Activated CD8-positive, alpha-beta T cell treated with anti-CD3 and anti-CD28 coated beads for 36 hours (primary cell): Measurements from ENCODE around the gene FARP1. TPM values are rescaled to one million over a fixed set of nuclear protein-coding genes. Genes with fewer than 3 reads are reported as not detected.

Experiments used
- ATAC-seq: fragments of 200-7000 bp; cut with Tn5 transposase; one replicate; pipeline ENCODE4 v1.10.0; 2021; ENCODE audit warnings: mild to moderate bottlenecking, moderate library complexity
- CTCF ChIA-PET: fragments of 350-600 bp; sonication (Branson Sonifier 250); formaldehyde crosslinking; loops from one replicate; lab custom pipeline; 2021; ENCODE audit warnings: antibody characterized with exemption; lab: Charles Lee
- POLR2A ChIA-PET: fragments of 350-600 bp; sonication (Branson Sonifier 250); formaldehyde crosslinking; loops from one replicate; lab custom pipeline; 2021; ENCODE audit warnings: antibody characterized with exemption; lab: Charles Lee
- DNase-seq: peaks from one replicate; pipeline ENCODE4 v3.0.0-alpha.2; 2020
- H3K27ac Mint-ChIP-seq: one replicate; pipeline ENCODE4 v1.8.0; 2021; ENCODE audit warnings: mild to moderate bottlenecking, mixed read lengths
- H3K27me3 Mint-ChIP-seq: one replicate; pipeline ENCODE4 v1.8.0; 2021; ENCODE audit warnings: mixed read lengths
- H3K36me3 Mint-ChIP-seq: one replicate; pipeline ENCODE4 v1.8.0; 2021; ENCODE audit warnings: low read depth, mixed read lengths
- H3K4me1 Mint-ChIP-seq: one replicate; pipeline ENCODE4 v1.8.0; 2021; ENCODE audit warnings: low read depth, mixed read lengths
- H3K4me3 Mint-ChIP-seq: one replicate; pipeline ENCODE4 v1.8.0; 2021; ENCODE audit warnings: mild to moderate bottlenecking, moderate library complexity, mixed read lengths
- H3K9me3 Mint-ChIP-seq: one replicate; pipeline ENCODE4 v1.8.0; 2021; ENCODE audit warnings: mixed read lengths
- CTCF ChIP-seq: fragments of 200-600 bp; IDR thresholded peaks from one replicate; pipeline ENCODE4 v1.8.0; 2022; ENCODE audit warnings: antibody characterized with exemption, mild to moderate bottlenecking
- intact Hi-C: fragments of 100-400 bp; cut with micrococcal nuclease; formaldehyde crosslinking; loops from one replicate; pipeline ENCODE4 v1.10.0; 2022
- total RNA-seq, 2 experiments: library from RNA; stranded (reverse); gene quantifications; one replicate each; pipeline ENCODE4 v1.2.3, GENCODE V29; 2021

FARP1 gene
- total RNA-seq, 2 experiments from 2014 or later: 0.27 to 0.43 TPM

- no peaks in the 10 kb centered on the region for H3K4me1 Mint-ChIP-seq
- ATAC-seq: no peak
- peaks cover 2% of the 10 kb centered on the region for H3K27me3 Mint-ChIP-seq
- TF ChIP-seq CTCF: no peak
- DNase-seq: no peak
- H3K27ac Mint-ChIP-seq: no peak overlapping the region
- no peaks in the 10 kb centered on the region for H3K9me3 Mint-ChIP-seq
- no peak overlapping the region for H3K4me3 Mint-ChIP-seq
- intact Hi-C loops: no loop called here
- H3K36me3 Mint-ChIP-seq: no peaks in the 10 kb centered on the region
- ChIA-PET CTCF (interaction anchor here (0.6 kb wide), 1 partner anchor 31 kb away, joined by 4 read pairs; no protein-coding TSS in a partner anchor), POLR2A (no interaction called here)
Observed at GRCh38 chr13:98188544-98189166, 45.8 kb downstream of the FARP1 start.

- intact Hi-C loops: no loop called here
- Mint-ChIP-seq H3K27me3 (peaks cover 2% of the 10 kb centered on the region), H3K36me3 (no peaks in the 10 kb centered on the region), H3K9me3 (no peaks in the 10 kb centered on the region), H3K4me3 (no peak overlapping the region), H3K4me1 (no peaks in the 10 kb centered on the region), H3K27ac (no peak overlapping the region)
- no peak for TF ChIP-seq CTCF
- CTCF ChIA-PET: no interaction called here
- DNase-seq: no peak
- ATAC-seq: no peak
- POLR2A ChIA-PET: interaction anchor here (0.7 kb wide), 1 partner anchor 199 kb away, joined by 4 read pairs; no protein-coding TSS in a partner anchor
Observed at GRCh38 chr13:98189841-98190505, 47.1 kb downstream of the FARP1 start.

GRCh38 chr13:98190889-98191444, 48.1 kb downstream of the FARP1 start:
- ATAC-seq (no peak), DNase-seq (no peak)
- ChIA-PET CTCF (no interaction called here), POLR2A (no interaction called here)
- Mint-ChIP-seq H3K9me3 (no peaks in the 10 kb centered on the region), H3K27ac (no peak overlapping the region), H3K27me3 (peaks cover 2% of the 10 kb centered on the region), H3K4me3 (no peak overlapping the region), H3K36me3 (no peaks in the 10 kb centered on the region), H3K4me1 (no peaks in the 10 kb centered on the region)
- TF ChIP-seq CTCF: no peak
- intact Hi-C loops: no loop called here

GRCh38 chr13:98192008-98192407, 49.1 kb downstream of the FARP1 start:
- ATAC-seq (no peak), DNase-seq (no peak)

More at GRCh38 chr13:98192008-98192407, 49.1 kb downstream of the FARP1 start:
- H3K4me1 Mint-ChIP-seq: no peaks in the 10 kb centered on the region
- intact Hi-C loops: no loop called here
- H3K27ac Mint-ChIP-seq: no peak overlapping the region
- no peak for TF ChIP-seq CTCF
- no peaks in the 10 kb centered on the region for H3K36me3 Mint-ChIP-seq
- H3K4me3 Mint-ChIP-seq: no peak overlapping the region
- POLR2A ChIA-PET: no interaction called here
- no peaks in the 10 kb centered on the region for H3K27me3 Mint-ChIP-seq
- CTCF ChIA-PET: no interaction called here
- H3K9me3 Mint-ChIP-seq: no peaks in the 10 kb centered on the region
